GM23338 (cell line): ENCODE measurements around the gene DHRSX. TPM values are rescaled to one million over a fixed set of nuclear protein-coding genes. Genes with fewer than 3 reads are reported as not detected.
"Not testable (repeated sequence)": the region's sequence is repeated elsewhere in the genome, so short reads cannot be mapped to it uniquely, and the experiment has no call there.

ENCODE experiments used
- ATAC-seq: fragments of 200-7000 bp; cut with Tn5 transposase; 3 replicates; pipeline ENCODE4 v1.9.1; 2020
- DNase-seq: peaks from one replicate; pipeline ENCODE4 v3.0.0-alpha.2; 2015; ENCODE audit warnings: low spot score
- H2AFZ ChIP-seq: fragments of 200-600 bp; sonication (generic); 2 replicates; pipeline ENCODE4 v1.8.0; 2016; ENCODE audit warnings: antibody characterized with exemption, mild to moderate bottlenecking, moderate library complexity
- H3F3A ChIP-seq: fragments of 200-600 bp; sonication (generic); replicated peaks from 2 replicates; pipeline ENCODE4 v1.8.0; 2017; ENCODE audit warnings: antibody characterized with exemption, mixed run types, low read depth
- H3K27ac ChIP-seq: fragments of 200-600 bp; sonication (generic); 2 replicates; pipeline ENCODE4 v1.6.1; 2016; ENCODE audit warnings: low read depth
- H3K27me3 ChIP-seq: fragments of 200-600 bp; sonication (generic); 2 replicates; pipeline ENCODE4 v1.8.0; 2016; ENCODE audit warnings: mild to moderate bottlenecking, mixed run types, moderate library complexity; ENCODE audit not compliant: insufficient read depth
- H3K36me3 ChIP-seq: fragments of 200-600 bp; sonication (generic); 2 replicates; pipeline ENCODE4 v1.8.0; 2016; ENCODE audit warnings: mild to moderate bottlenecking; ENCODE audit not compliant: insufficient read depth
- H3K4me1 ChIP-seq: fragments of 200-600 bp; sonication (generic); 2 replicates; pipeline ENCODE4 v1.8.0; 2016; ENCODE audit warnings: mild to moderate bottlenecking, moderate library complexity; ENCODE audit not compliant: insufficient read depth
- H3K4me2 ChIP-seq: fragments of 200-600 bp; sonication (generic); 2 replicates; pipeline ENCODE4 v1.7.1; 2017; ENCODE audit warnings: mixed run types
- H3K4me3 ChIP-seq: fragments of 200-600 bp; sonication (generic); 2 replicates; pipeline ENCODE4 v1.6.1; 2016; ENCODE audit warnings: mixed run types
- H3K79me2 ChIP-seq: fragments of 200-600 bp; sonication (generic); replicated peaks from 2 replicates; pipeline ENCODE4 v1.8.0; 2017; ENCODE audit warnings: mild to moderate bottlenecking; ENCODE audit not compliant: insufficient read depth
- H3K9me2 ChIP-seq: fragments of 200-600 bp; sonication (generic); 2 replicates; pipeline ENCODE4 v1.8.0; 2017; ENCODE audit not compliant: insufficient read depth
- H4K20me1 ChIP-seq: fragments of 200-600 bp; sonication (generic); replicated peaks from 2 replicates; pipeline ENCODE4 v1.8.0; 2017; ENCODE audit warnings: mild to moderate bottlenecking; ENCODE audit not compliant: insufficient read depth
- H3K27ac Mint-ChIP-seq: 2 replicates; pipeline ENCODE4 v1.8.0; 2020; ENCODE audit warnings: inconsistent platforms, mild to moderate bottlenecking, moderate library complexity, mixed read lengths
- H3K27me3 Mint-ChIP-seq: 3 replicates; pipeline ENCODE4 v1.8.0; 2022; ENCODE audit warnings: low read depth, mild to moderate bottlenecking, moderate library complexity, mixed read lengths, inconsistent platforms; ENCODE audit not compliant: insufficient read depth, poor library complexity
- H3K36me3 Mint-ChIP-seq: 3 replicates; pipeline ENCODE4 v1.8.0; 2021; ENCODE audit warnings: low read depth, mild to moderate bottlenecking, inconsistent platforms, moderate library complexity, mixed read lengths
- H3K4me1 Mint-ChIP-seq: 3 replicates; pipeline ENCODE4 v1.8.0; 2020; ENCODE audit warnings: mild to moderate bottlenecking, inconsistent platforms, mixed read lengths
- H3K4me3 Mint-ChIP-seq: 3 replicates; pipeline ENCODE4 v1.8.0; 2021; ENCODE audit warnings: moderate library complexity, mild to moderate bottlenecking, inconsistent platforms, mixed read lengths
- H3K9me3 Mint-ChIP-seq: 3 replicates; pipeline ENCODE4 v1.8.0; 2020; ENCODE audit warnings: moderate library complexity, mild to moderate bottlenecking, inconsistent platforms, mixed read lengths
- CREB1 ChIP-seq: fragments of 250-450 bp; sonication (Bioruptor Pico); IDR thresholded peaks from 2 replicates; pipeline ENCODE4 v1.5.0; 2020; ENCODE audit warnings: low read depth, mild to moderate bottlenecking, moderate library complexity
- ETS1 ChIP-seq: IDR thresholded peaks from 2 replicates; pipeline ENCODE4 v1.6.1; 2016; ENCODE audit warnings: antibody characterized with exemption
- EZH2 ChIP-seq: fragments of 200-600 bp; sonication (generic); IDR thresholded peaks from one replicate; pipeline ENCODE4 v1.8.0; 2017; ENCODE audit warnings: antibody characterized with exemption, mild to moderate bottlenecking, low read depth; ENCODE audit not compliant: unreplicated experiment
- EZH2phosphoT487 ChIP-seq: fragments of 200-600 bp; sonication (generic); IDR thresholded peaks from one replicate; pipeline ENCODE4 v1.8.1; 2018; ENCODE audit warnings: antibody characterized with exemption; ENCODE audit not compliant: unreplicated experiment
- JUNB ChIP-seq: IDR thresholded peaks from one replicate; pipeline ENCODE4 v1.6.1; 2016; ENCODE audit warnings: antibody characterized with exemption; ENCODE audit not compliant: unreplicated experiment
- NANOG ChIP-seq: IDR thresholded peaks from 2 replicates; pipeline ENCODE4 v1.6.1; 2016; ENCODE audit warnings: antibody characterized with exemption, borderline replicate concordance
- ZNF462 ChIP-seq: fragments of 250-450 bp; sonication (Bioruptor Pico); IDR thresholded peaks from 2 replicates; pipeline ENCODE4 v1.5.0; 2020; ENCODE audit warnings: mild to moderate bottlenecking, moderate library complexity
- polyA plus RNA-seq: library from polyadenylated mRNA; unstranded; fragments of >200 nt; fragmentation: Nextera tagmentation; extraction: Ambion mirVana; gene quantifications from 2 replicates; pipeline ENCODE4 v1.2.1, GENCODE V29; 2016
- total RNA-seq: library from RNA; depleted of rRNA; stranded (reverse); fragments of >200 nt; shearing (Covaris generic); gene quantifications from 2 replicates; pipeline ENCODE4 v1.2.3, GENCODE V29; 2014

The DHRSX gene
- total and polyA plus RNA-seq, 2 experiments from 2014 or later = 33.9 to 43.0 TPM

GRCh38 chrX:2313864-2314640 is 186.7 kb downstream of the DHRSX start:
- no peaks in the 10 kb centered on the region for H3F3A ChIP-seq
- H3K36me3 Mint-ChIP-seq = peaks cover 30% of the 10 kb centered on the region
- peaks cover 32% of the 10 kb centered on the region for H3K9me3 Mint-ChIP-seq
- TF ChIP-seq NANOG = no peak
- TF ChIP-seq EZH2phosphoT487 = no peak
- H2AFZ ChIP-seq = no peak overlapping the region
- H3K4me2 ChIP-seq = no peak overlapping the region
- H3K27ac Mint-ChIP-seq = no peak overlapping the region
- ATAC-seq (no peak), DNase-seq (no peak)
- no peaks in the 10 kb centered on the region for H3K9me2 ChIP-seq
- no peaks in the 10 kb centered on the region for H3K27me3 ChIP-seq
- peaks cover 15% of the 10 kb centered on the region for H3K4me1 Mint-ChIP-seq
- H3K4me1 ChIP-seq = no peaks in the 10 kb centered on the region; the same call in 1 of the 2 replicates
- no peak overlapping the region for H3K4me3 ChIP-seq
- H4K20me1 ChIP-seq = no peaks in the 10 kb centered on the region
- H3K4me3 Mint-ChIP-seq = no peak overlapping the region
- no peaks in the 10 kb centered on the region for H3K79me2 ChIP-seq
- H3K36me3 ChIP-seq = no peaks in the 10 kb centered on the region
- no peak overlapping the region for H3K27ac ChIP-seq
- peaks cover 1% of the 10 kb centered on the region for H3K27me3 Mint-ChIP-seq

GRCh38 chrX:2312061-2312591 is 188.7 kb downstream of the DHRSX start:
- not testable (repeated sequence) for ATAC-seq, H3K4me3 ChIP-seq, H3K4me1 ChIP-seq, H3K27ac Mint-ChIP-seq, H3K36me3 ChIP-seq, H2AFZ ChIP-seq, H3K79me2 ChIP-seq, H3K4me2 ChIP-seq, H4K20me1 ChIP-seq, H3F3A ChIP-seq, H3K4me3 Mint-ChIP-seq, H3K27ac ChIP-seq, DNase-seq, H3K27me3 Mint-ChIP-seq, H3K9me2 ChIP-seq, H3K27me3 ChIP-seq
- peaks cover 27% of the 10 kb centered on the region for H3K9me3 Mint-ChIP-seq
- H3K4me1 Mint-ChIP-seq = peaks cover 15% of the 10 kb centered on the region
- H3K36me3 Mint-ChIP-seq = peaks cover 21% of the 10 kb centered on the region

- peak; percentile 97 for DNase-seq
- H3K4me2 ChIP-seq = 0 out of 2 replicates have a peak overlapping the region, but pooled peaks have one; percentile 18
- no peak overlapping the region for H3K4me3 ChIP-seq
- Mint-ChIP-seq H3K36me3 (peaks cover 27% of the 10 kb centered on the region), H3K9me3 (peaks cover 27% of the 10 kb centered on the region), H3K27me3 (peaks cover 1% of the 10 kb centered on the region), H3K4me3 (no peak overlapping the region), H3K27ac (no peak overlapping the region), H3K4me1 (peaks cover 15% of the 10 kb centered on the region)
- no peak overlapping the region for H2AFZ ChIP-seq
- no peaks in the 10 kb centered on the region for H3K36me3 ChIP-seq
- H3K79me2 ChIP-seq = no peaks in the 10 kb centered on the region
- no peaks in the 10 kb centered on the region for H3F3A ChIP-seq
- peak; percentile 93 for ATAC-seq
- no peak overlapping the region for H3K27ac ChIP-seq
- no peaks in the 10 kb centered on the region; the same call in 1 of the 2 replicates for H3K4me1 ChIP-seq
- H3K9me2 ChIP-seq = no peaks in the 10 kb centered on the region
- H4K20me1 ChIP-seq = no peaks in the 10 kb centered on the region
- H3K27me3 ChIP-seq = no peaks in the 10 kb centered on the region
- TF ChIP-seq EZH2 = no peak
- no peak for TF ChIP-seq JUNB
- no peak for TF ChIP-seq ETS1
- no peak for TF ChIP-seq CREB1
- TF ChIP-seq ZNF462 (CRISPR knock-in tag) = no peak
Measured at GRCh38 chrX:2311501-2311900, 189.3 kb downstream of the DHRSX start.
